ENCODE measurements around the gene ZNRF3.

DNA sequence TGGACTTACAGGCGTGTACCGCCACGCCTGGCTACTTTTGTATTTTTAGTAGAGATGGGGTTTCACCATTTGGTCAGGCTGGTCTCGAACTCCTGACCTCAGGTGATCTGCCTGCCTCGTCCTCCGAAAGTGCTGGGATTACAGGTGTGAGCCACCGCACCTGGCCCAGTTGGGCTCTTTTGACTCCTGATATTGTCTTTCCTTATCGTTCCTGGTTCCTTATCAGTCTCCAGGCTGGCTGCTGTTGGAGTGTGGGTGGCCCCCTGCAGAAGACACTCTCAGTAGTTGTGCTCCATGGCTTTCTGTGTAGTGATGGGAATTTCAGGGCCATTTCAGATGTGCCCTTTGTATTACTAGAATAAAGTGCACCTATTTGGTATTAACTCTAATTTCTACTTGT is 123.0 kb downstream of the ZNRF3 start:
- no peak for TF ChIP-seq POLR2A (IDR thresholded peaks at IDR 0.05)
- TF ChIP-seq, protein P1, sequence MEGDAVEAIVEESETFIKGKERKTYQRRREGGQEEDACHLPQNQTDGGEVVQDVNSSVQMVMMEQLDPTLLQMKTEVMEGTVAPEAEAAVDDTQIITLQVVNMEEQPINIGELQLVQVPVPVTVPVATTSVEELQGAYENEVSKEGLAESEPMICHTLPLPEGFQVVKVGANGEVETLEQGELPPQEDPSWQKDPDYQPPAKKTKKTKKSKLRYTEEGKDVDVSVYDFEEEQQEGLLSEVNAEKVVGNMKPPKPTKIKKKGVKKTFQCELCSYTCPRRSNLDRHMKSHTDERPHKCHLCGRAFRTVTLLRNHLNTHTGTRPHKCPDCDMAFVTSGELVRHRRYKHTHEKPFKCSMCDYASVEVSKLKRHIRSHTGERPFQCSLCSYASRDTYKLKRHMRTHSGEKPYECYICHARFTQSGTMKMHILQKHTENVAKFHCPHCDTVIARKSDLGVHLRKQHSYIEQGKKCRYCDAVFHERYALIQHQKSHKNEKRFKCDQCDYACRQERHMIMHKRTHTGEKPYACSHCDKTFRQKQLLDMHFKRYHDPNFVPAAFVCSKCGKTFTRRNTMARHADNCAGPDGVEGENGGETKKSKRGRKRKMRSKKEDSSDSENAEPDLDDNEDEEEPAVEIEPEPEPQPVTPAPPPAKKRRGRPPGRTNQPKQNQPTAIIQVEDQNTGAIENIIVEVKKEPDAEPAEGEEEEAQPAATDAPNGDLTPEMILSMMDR (IDR thresholded peaks at IDR 0.05) = no peak
